AG09319 (cell line): Measurements from ENCODE around the gene STPG4.
"Not testable (repeated sequence)": the region's sequence is repeated elsewhere in the genome, so short reads cannot be mapped to it uniquely, and the experiment has no call there.

ENCODE experiments used
- DNase-seq: peaks from one replicate; pipeline ENCODE4 v3.0.0-alpha.2; 2010; ENCODE audit warnings: low read depth; ENCODE audit errors: extremely low read depth
- TF ChIP-seq, protein P1 (sequence below): IDR thresholded peaks from 2 replicates; pipeline ENCODE4 v1.5.1; 2011; ENCODE audit warnings: low read depth, mild to moderate bottlenecking, inconsistent platforms, low read length, moderate library complexity

Gene STPG4

DNA sequence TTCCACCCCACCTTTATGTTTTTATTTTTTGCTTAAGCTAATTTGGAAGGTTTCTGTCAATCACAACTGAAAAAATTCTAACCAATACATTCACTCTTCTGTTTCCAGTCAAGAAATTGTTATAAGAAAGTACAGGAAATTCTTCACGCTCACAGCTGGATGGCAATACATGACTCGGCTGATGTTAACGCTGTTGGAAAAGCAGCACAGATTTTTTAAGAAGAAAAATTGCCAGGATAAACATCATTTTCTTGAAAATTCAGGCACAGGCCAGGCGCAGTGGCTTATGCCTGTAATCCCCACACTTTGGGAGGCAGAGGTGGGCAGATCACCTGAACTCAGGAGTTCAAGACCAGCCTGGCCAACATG, 46.1 kb downstream of the STPG4 start:
- DNase-seq = no peak
- TF ChIP-seq, protein P1, sequence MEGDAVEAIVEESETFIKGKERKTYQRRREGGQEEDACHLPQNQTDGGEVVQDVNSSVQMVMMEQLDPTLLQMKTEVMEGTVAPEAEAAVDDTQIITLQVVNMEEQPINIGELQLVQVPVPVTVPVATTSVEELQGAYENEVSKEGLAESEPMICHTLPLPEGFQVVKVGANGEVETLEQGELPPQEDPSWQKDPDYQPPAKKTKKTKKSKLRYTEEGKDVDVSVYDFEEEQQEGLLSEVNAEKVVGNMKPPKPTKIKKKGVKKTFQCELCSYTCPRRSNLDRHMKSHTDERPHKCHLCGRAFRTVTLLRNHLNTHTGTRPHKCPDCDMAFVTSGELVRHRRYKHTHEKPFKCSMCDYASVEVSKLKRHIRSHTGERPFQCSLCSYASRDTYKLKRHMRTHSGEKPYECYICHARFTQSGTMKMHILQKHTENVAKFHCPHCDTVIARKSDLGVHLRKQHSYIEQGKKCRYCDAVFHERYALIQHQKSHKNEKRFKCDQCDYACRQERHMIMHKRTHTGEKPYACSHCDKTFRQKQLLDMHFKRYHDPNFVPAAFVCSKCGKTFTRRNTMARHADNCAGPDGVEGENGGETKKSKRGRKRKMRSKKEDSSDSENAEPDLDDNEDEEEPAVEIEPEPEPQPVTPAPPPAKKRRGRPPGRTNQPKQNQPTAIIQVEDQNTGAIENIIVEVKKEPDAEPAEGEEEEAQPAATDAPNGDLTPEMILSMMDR = no peak

DNA sequence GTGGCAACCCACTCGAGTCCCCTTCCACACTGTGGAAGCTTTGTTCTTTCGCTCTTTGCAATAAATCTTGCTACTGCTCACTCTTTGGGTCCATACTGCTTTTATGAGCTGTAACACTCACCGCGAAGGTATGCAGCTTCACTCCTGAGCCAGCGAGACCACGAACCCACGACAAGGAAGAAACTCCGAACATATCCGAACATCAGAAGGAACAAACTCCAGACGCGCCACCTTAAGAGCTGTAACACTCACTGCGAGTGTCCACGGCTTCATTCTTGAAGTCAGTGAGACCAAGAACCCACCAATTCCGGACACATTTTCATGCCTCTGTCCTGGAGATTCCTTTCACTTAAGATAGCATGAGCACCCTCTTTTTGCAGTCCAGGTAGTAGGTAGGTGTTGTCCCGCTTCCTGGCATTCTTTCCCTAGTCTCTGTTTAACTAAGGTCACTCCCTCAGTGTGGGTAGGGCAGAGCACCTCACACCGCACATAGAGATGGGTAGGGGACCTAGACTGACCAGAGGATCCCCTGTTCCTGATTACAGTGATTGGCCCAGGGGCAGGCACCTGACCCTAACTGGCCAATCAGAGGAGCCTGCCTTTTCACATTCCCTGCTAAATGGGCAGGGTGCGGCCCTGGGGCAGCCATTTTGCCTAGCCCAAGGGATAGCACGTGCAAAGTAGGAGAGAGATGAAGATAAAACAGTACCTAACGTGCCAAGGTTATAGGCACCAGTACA, 46.7 kb downstream of the STPG4 start:
- not testable (repeated sequence) for DNase-seq

DNA sequence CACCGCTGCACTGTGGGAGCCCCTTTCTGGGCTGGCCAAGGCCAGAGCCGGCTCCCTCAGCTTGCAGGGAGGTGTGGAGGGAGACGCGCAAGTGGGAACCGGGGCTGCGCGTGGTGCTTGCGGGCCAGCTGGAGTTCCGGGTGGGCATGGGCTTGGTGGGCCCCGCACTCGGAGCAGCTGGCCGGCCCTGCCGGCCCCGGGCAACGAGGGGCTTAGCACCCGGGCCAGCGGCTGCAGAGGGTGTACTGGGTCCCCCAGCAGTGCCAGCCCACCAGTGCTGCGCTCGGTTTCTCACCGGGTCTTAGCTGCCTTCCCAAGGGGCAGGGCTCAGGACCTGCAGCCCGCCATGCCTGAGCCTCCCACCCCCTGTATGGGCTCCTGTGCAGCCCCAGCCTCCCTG, 47.9 kb downstream of the STPG4 start:
- DNase-seq = not testable (repeated sequence)

DNA sequence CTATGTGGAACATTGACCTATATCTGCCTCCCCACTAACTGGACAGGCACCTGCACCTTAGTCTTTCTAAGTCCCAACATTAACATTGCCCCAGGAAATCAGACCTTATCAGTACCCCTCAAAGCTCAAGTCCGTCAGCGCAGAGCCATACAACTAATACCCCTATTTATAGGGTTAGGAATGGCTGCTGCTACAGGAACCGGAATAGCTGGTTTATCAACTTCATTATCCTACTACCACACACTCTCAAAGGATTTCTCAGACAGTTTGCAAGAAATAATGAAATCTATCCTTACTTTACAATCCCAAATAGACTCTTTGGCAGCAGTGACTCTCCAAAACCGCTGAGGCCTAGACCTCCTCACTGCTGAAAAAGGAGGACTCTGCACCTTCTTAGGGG, 48.9 kb downstream of the STPG4 start:
- not testable (repeated sequence) for DNase-seq

DNA sequence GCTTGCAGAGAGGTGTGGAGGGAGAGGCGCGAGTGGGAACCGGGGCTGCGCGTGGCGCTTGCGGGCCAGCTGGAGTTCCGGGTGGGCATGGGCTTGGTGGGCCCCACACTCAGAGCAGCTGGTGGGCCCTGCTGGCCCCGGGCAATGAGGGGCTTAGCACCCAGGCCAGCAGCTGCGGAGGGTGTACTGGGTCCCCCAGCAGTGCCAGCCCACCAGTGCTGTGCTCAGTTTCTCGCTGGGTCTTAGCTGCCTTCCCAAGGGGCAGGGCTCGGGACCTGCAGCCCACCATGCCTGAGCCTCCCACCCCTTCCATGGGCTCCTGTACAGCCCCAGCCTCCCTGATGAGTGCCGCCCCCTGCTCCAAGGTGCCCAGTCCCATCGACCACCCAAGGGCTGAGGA, 55.4 kb downstream of the STPG4 start:
- DNase-seq = not testable (repeated sequence)

DNA sequence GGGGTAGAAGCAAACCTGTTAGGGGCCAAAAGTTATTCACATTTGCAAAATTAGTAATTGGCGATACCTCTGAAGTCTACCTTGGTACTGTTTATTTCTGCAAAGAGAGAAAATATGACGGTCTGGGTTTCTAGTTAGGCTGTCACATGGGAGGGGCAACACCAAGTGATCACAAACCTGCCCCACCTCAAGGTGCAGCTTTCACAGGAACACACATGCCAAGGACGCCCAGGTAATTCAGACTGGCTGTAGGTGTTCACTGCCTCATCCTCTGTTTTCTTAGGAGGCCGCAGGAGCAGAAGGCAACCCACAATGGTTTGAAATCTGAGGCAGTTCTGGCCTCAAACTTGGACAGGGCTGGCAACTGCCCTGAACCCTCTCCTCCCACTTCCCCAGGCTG, 56.2 kb downstream of the STPG4 start:
- TF ChIP-seq, protein P1 = no peak
- DNase-seq = no peak

DNA sequence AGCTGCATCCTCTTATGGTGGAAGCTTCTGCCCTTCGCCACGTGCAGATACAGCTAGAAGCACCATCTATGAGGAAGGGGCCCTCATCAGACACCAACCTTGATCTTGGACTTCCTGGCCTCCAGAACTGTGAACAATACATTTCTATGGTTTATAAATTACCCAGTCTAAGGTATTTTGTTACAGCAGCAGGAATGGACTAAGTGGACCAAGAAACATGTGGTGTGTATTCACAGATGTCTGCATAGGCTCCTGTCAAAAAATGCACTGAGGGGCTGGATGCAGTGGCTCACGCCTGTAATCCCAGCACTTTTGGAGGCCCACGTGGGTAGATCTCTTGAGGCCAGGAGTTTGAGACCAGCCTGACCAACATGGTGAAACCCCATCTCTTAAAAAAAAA, 57.5 kb downstream of the STPG4 start:
- TF ChIP-seq, protein P1 = no peak
- DNase-seq = no peak

DNA sequence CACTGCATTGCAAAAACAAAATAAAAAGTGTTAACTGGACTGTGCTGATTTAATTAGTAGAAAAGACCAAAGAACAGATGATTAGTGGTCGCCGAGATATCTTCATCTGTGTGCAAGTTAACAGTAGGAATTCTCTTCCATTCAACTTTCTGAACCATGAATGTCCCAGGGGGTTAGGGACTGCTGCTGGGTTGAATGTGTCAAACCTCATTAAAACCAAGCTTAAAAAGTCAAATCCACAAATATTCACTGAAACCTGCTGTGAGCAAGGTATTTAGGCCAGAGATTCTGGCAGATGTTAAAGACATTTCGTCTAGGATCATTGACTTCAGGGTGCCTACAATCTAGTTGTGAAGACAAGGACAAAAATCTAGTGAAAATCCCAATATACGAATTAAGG, 58.7 kb downstream of the STPG4 start:
- TF ChIP-seq, protein P1 = no peak
- no peak for DNase-seq

DNA sequence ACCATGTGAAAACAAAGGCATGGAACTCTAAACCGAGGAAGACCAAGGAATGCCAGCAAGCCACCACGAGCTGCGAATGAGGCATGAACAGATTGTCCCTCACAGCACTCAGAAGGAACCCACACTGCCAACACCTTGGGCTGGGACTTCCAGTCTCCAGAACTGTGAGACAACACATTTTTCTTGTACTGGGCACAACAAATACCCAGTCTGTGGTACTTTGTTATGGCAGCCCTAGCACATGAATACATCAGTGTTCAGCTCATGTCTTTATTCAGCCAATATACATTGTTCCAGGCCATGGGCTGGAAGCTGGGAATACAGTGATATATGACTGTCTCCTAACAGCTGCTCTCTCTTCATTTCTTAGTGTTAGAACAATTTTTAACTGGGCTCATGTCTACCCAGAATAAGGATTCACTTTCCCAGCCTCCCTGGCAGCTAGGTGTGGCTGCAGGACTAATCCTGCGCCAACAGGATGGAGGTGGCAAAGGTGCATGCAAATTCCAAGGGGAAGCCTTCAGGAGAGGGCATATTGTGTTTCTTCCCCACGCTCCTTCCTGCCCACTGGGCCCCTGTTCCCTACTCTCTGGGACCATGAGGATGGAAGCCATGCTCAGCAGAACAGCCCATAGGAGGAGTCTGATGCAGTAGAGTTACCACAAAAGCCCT, 59.6 kb downstream of the STPG4 start:
- TF ChIP-seq, protein P1 = no peak
- DNase-seq = no peak
